Stimulated activated CD4-positive, alpha-beta T cell treated with anti-CD3 and anti-CD28 coated beads, Interleukin-1b, Interleukin-23, amount 100 ng/mL, for 4 hours (primary cell): Measurements from ENCODE around the gene MRPS11.
A peak's percentile ranks its signal among the peaks of the same experiment; 100 is the strongest.
"Not testable (repeated sequence)": the region's sequence is repeated elsewhere in the genome, so short reads cannot be mapped to it uniquely, and the experiment has no call there.

ENCODE experiments used
- DNase-seq, 2 donors: peaks; one replicate each; pipeline ENCODE4 v3.0.0-alpha.2; 2020; ENCODE audit warnings: low read depth in 2 of 2

The MRPS11 gene

GRCh38 chr15:88454867-88455810, 12.4 kb upstream of the MRPS11 start:
- DNase-seq, result peak; percentile 4 to 20

DNA sequence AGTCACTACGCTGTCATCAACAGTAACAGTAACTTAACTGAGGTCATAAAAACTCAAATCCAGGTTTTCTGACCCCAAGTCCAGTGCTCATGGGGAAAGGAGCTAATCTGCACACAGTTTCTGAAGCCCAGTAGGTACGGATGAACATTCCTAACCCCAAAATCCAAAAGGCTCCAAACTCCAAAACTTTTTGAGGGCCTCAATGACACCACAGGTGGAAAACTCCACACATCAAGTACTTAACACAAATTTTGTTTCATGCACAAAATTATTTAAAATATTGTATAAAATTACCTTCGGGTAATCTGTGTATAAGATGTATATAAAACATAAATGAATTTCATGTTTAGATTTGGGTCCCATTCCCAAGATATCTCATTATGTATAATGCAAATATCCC, 10.8 kb upstream of the MRPS11 start:
- no peak for DNase-seq

- no peak for DNase-seq
Observed at GRCh38 chr15:88463870-88464532, 3.5 kb upstream of the MRPS11 start.

DNA sequence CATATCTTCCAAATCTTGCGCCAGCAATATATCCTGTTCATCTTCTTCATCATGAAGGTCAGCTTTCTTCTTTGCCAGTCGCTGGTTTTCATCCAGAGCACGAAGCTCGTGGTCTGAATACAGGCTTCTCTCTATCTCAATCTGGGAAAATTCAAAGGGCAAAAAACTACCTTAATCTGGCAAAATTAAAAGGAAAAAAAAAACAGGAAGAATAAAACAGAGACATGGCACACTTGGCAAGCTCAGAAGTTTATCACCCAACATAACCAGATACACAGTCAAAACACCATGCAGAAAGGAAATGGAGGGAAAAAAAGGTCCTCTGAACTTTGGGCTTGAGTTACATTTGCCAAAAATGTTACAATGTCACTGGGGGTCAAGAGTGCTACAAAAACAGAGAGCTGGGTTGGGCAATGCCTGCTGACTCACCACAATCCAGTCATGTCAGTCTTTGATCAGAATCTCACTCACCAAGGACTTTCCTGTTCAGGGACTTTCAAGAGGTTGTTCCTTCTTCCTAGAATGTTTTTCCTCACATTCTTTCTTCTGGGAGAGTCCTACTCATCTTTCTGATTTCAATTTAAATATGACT, 1.8 kb upstream of the MRPS11 start:
- no peak for DNase-seq

DNA sequence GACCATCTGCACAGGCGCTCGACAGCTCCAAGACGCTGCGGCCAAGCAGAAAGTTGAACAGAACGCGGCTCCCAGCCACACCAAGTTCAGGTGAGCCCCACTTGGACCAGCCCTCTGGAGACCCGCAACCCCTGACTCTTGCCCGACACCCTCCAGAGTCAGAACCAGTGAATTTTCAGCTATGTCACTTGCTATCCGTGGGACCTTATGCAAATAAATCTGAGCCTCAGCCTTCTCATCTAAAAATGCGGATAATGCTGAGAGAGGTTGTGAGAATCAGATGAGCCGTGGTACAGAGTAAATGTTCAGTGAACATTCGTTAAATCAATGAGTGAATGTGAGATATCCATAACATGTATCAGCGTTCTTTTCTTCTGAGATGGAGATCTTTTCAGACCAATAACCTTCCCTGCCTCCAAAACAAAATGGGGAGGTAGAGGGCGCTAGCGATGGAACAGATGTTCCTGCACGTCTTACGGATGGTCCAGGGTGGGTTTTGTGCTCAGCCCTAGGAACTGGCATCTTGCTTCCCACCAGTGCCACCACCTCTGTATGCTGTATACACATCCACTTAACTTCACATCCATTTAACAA, 524 bp downstream of the MRPS11 start:
- no peak for DNase-seq

DNA sequence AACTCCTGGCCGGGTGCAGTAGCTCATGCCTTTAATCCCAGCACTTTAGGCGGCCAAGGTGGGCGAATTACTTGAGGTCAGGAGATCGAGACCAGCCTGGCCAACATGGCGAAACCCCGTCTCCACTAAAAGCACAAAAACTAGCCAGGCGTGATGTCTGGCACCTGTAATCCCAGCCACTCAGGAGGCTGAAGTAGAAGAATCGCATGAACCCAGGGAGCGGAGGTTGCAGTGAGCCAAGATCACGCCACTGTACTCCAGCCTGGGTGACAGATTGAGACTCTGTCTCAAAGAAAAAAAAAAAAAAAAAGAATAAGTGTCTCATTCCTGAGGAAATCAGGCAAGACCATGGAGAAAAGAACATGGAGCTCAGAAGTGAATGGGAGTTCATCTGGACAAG, 1.2 kb downstream of the MRPS11 start:
- DNase-seq, result not testable (repeated sequence)

- no peak for DNase-seq
Observed at GRCh38 chr15:88469321-88469720, 1.8 kb downstream of the MRPS11 start.

GRCh38 chr15:88470625-88471372, 3.3 kb downstream of the MRPS11 start:
- DNase-seq, result no peak

- DNase-seq, result no peak
Observed at GRCh38 chr15:88472225-88472624, 4.7 kb downstream of the MRPS11 start.

DNA sequence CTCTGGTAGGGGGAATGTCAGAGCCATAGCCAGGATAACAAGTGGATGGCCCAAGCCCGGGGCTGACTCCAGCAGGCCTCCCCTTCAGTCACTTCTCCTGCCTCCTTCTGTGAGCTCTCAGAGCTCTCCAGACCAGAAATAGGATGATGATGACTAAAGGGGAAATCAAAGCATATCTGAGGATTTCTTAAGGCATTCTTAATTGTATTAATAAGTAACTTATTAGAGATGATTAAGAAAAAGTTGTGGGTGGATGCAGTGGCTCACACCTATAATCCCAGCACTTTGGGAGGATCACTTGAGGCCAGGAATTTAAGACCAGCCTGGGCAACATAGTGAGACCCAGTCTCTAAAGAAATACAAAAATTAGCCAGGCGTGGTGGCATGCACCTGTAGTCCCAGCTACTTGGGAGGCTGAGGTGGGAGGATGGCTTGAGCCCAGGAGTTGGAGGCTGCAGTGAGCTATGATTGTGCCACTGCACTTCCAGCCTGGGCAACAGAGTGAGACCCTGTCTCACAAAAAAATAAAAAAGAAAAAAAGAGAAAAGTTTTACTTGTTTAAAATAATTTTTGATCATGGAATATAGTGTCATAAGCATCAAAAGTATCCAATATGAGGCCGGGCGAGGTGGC, 6.3 kb downstream of the MRPS11 start:
- DNase-seq, result not testable (repeated sequence)

GRCh38 chr15:88476635-88477060, 9.1 kb downstream of the MRPS11 start:
- peak in 1 of 2 donors; percentile 4 for DNase-seq

DNA sequence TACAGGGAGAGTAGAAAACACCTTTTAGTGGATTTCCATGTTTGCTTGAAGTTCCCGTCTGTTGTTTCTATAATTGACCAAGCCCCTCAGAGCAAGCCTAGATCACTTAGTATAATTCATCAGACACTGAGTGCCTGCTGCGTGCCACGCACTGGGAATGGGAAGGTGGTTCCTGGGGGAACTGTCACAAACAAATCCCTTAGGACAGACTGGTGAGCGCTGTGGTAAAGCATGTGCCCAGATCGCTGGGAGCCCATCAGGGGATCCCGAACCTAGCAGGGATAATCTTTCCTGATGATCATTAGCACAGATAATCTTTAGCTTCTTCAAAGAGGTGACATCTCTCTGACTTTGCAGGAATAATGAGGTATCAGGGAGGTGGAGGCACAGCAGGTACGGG, 9.6 kb downstream of the MRPS11 start:
- DNase-seq, result no peak

GRCh38 chr15:88477904-88478303, 10.4 kb downstream of the MRPS11 start:
- DNase-seq, result no peak

DNA sequence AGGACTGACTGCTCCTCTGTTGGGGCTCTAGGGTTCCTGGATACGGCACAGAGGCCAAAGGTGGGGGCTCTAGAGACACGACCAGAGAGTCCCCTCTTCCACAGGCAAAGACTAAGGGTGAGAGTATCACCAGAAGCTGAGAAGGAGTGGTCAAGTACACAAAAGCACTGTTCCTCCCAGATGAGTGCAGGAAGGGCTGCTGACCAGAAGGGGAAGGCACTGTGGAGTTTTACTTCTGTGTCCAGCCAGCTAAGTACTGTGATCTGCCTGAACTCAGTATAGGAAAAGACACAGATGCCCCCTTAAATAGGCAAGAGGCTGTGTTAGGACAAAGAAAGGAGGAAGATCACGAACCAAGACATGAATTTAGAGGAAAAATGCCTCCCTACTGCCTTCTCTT, 11.7 kb downstream of the MRPS11 start:
- no peak for DNase-seq

DNA sequence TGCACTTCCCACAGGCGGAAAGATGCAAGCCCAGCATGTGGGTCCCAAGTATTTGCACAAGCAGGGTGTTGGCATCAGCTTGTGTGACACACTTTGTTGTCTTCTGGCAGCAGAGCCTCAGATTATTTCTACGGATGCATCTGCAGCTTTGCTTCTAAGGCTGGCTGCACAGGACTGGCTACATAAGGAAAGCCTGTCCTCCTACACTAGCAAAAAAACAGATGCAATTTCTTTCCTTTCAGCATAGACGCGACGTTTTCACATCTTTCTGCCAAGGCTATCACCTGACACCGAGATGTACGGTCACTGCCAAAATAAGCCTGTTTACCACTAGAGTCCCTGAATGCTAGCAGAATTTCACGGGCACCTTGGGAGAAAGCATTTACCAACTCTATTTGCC, 13.5 kb downstream of the MRPS11 start:
- no peak for DNase-seq

- no peak for DNase-seq
Observed at GRCh38 chr15:88482263-88482662, 14.8 kb downstream of the MRPS11 start.

DNA sequence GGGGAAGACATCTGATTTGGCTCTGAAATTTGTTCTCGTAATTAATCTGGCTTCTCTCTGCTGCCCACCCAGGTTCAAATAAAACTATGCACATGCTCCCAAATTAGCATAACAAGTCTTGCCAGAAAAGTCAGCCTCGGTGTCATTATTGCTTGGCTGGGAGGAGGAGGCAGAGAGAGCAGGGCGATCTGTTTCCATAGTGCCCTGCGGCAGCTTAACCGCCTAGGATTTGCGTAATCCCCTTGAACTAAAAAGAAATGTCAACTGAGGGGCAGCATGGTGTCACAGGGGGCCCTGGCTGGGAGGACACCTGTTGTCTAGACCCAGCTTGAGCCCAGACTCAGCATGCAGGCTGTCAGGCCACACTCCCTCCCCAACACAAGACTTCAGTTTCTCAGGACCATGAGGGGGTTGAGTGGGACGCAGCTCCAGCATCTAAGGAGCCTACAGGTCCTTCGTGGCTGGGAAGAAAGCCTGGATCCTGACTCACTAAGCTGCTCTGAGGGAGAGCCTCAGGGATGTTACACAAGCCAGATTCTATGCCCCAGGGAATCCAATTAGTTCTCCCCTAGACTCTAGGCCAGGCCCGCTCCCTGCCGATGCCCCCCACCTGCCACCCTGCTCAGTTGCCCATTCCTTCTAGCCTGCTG, 17.3 kb downstream of the MRPS11 start:
- no peak for DNase-seq

DNA sequence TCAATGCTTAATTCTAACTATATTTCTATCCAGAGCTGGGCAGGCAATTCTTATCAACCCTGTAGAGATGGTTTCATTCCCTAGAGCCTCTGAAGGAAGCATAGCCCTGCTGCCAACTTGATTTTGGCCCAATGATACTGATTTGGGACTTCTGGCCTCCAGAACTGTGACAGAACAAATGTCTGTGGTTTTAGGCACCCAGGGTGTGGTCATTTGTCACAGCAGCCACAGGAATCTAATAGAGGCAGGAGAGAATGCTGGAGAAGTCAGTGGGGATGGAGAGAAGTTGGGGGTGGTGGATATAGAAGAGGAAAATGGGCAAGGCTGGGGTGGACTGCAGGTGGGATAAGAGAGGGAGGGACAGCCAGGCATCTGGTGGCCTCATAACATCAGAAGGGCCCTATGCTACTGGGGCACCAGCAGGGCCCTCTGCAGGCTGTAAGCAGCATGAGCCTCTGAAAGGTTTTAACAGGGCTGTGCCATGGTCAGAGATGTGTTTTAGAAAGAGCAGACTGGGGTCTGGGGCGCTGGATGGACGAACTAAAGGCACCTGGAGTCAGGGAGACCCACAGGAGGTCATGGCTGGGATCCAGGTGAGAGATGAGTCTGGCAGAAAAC, 19.8 kb downstream of the MRPS11 start:
- DNase-seq, result no peak

GRCh38 chr15:88487796-88488523, 20.5 kb downstream of the MRPS11 start:
- no peak for DNase-seq
